Measurements from ENCODE around the gene HDX. TPM values are rescaled to one million over a fixed set of nuclear protein-coding genes. Genes with fewer than 3 reads are reported as not detected.

The HDX gene
- total and polyA plus RNA-seq, 2 donors (not counting 1 experiment from before 2014, with no cell fraction given) = 4.5 to 4.8 TPM

DNA sequence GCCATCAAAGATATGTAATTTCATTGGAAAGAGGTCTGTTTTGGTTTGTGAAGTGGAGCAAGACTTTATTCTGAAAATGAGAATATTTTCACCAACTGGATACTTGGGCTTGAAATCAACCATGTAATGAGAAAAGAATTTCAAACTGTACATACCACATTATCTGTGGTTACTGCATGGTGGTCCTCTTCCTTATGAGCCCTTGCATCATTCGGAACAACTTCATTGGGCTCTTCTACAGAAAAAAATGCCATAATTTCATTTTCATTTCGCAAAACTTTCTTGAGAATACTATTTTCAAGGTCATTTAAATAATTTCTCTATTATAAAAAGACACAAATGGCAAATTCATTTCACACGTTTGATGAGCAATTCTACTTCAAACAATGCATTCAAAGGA lies 165.6 kb downstream of the HDX start:
- no peak overlapping the region for H3K4me2 ChIP-seq (ENCODE audit: extremely low read depth, insufficient read depth, low read length)
- H3K36me3 ChIP-seq (ENCODE audit: control insufficient read depth, insufficient read depth, low read length) = no peaks in the 10 kb centered on the region
- H3K9ac ChIP-seq (ENCODE audit: insufficient read depth, low read length) = no peak overlapping the region
- H3K27ac ChIP-seq (ENCODE audit: insufficient read depth, low read length) = no peak overlapping the region
- DNase-seq (ENCODE audit: low read depth in 2 of 2) = peak in 1 of 2 donors; percentile 51
- H3K4me3 ChIP-seq (replicated peaks in 1 of 4; ENCODE audit: control extremely low read depth in 1 of 4, insufficient read depth in 1 of 4, low read depth in 3 of 4, low read length in 4 of 4) = no peak overlapping the region
- H3K79me2 ChIP-seq (ENCODE audit: control insufficient read depth, insufficient read depth, low read length) = no peaks in the 10 kb centered on the region
- H3K27me3 ChIP-seq (ENCODE audit: control insufficient read depth, insufficient read depth, low read length) = no peaks in the 10 kb centered on the region
- no peaks in the 10 kb centered on the region for H3K9me3 ChIP-seq (ENCODE audit: control insufficient read depth, insufficient read depth, low read depth, low read length)
- no peaks in the 10 kb centered on the region for H4K20me1 ChIP-seq (ENCODE audit: control insufficient read depth, extremely low read depth, insufficient read depth, low read length)
- H2AFZ ChIP-seq (ENCODE audit: low read length) = no peak overlapping the region
- H3K4me1 ChIP-seq (ENCODE audit: control insufficient read depth, extremely low read depth, insufficient read depth, low read length) = no peaks in the 10 kb centered on the region
- TF ChIP-seq, protein P1, sequence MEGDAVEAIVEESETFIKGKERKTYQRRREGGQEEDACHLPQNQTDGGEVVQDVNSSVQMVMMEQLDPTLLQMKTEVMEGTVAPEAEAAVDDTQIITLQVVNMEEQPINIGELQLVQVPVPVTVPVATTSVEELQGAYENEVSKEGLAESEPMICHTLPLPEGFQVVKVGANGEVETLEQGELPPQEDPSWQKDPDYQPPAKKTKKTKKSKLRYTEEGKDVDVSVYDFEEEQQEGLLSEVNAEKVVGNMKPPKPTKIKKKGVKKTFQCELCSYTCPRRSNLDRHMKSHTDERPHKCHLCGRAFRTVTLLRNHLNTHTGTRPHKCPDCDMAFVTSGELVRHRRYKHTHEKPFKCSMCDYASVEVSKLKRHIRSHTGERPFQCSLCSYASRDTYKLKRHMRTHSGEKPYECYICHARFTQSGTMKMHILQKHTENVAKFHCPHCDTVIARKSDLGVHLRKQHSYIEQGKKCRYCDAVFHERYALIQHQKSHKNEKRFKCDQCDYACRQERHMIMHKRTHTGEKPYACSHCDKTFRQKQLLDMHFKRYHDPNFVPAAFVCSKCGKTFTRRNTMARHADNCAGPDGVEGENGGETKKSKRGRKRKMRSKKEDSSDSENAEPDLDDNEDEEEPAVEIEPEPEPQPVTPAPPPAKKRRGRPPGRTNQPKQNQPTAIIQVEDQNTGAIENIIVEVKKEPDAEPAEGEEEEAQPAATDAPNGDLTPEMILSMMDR (conservative IDR thresholded peaks at IDR 0.05 in 1 of 2, IDR thresholded peaks at IDR 0.05 in 1 of 2; ENCODE audit: low read depth in 1 of 2, low read length in 2 of 2) = no peak
- TF ChIP-seq EZH2 (IDR thresholded peaks at IDR 0.05; ENCODE audit: low read length, missing control alignments) = no peak

GRCh38 chrX:84335121-84335520 lies 167.1 kb downstream of the HDX start:
- peak in 1 of 2 donors; percentile 10 for DNase-seq (ENCODE audit: low read depth in 2 of 2)
- no peaks in the 10 kb centered on the region for H4K20me1 ChIP-seq (ENCODE audit: control insufficient read depth, extremely low read depth, insufficient read depth, low read length)
- H3K9ac ChIP-seq (ENCODE audit: insufficient read depth, low read length) = no peak overlapping the region
- no peak overlapping the region for H3K4me3 ChIP-seq (replicated peaks in 1 of 4; ENCODE audit: control extremely low read depth in 1 of 4, insufficient read depth in 1 of 4, low read depth in 3 of 4, low read length in 4 of 4)
- no peaks in the 10 kb centered on the region for H3K27me3 ChIP-seq (ENCODE audit: control insufficient read depth, insufficient read depth, low read length)
- TF ChIP-seq EZH2 (IDR thresholded peaks at IDR 0.05; ENCODE audit: low read length, missing control alignments) = no peak
- TF ChIP-seq, protein P1 (conservative IDR thresholded peaks at IDR 0.05 in 1 of 2, IDR thresholded peaks at IDR 0.05 in 1 of 2; ENCODE audit: low read depth in 1 of 2, low read length in 2 of 2) = no peak
- no peak overlapping the region for H3K27ac ChIP-seq (ENCODE audit: insufficient read depth, low read length)
- H3K4me2 ChIP-seq (ENCODE audit: extremely low read depth, insufficient read depth, low read length) = no peak overlapping the region
- no peaks in the 10 kb centered on the region for H3K36me3 ChIP-seq (ENCODE audit: control insufficient read depth, insufficient read depth, low read length)
- no peak overlapping the region for H2AFZ ChIP-seq (ENCODE audit: low read length)
- no peaks in the 10 kb centered on the region for H3K79me2 ChIP-seq (ENCODE audit: control insufficient read depth, insufficient read depth, low read length)
- no peaks in the 10 kb centered on the region for H3K4me1 ChIP-seq (ENCODE audit: control insufficient read depth, extremely low read depth, insufficient read depth, low read length)
- no peaks in the 10 kb centered on the region for H3K9me3 ChIP-seq (ENCODE audit: control insufficient read depth, insufficient read depth, low read depth, low read length)

DNA sequence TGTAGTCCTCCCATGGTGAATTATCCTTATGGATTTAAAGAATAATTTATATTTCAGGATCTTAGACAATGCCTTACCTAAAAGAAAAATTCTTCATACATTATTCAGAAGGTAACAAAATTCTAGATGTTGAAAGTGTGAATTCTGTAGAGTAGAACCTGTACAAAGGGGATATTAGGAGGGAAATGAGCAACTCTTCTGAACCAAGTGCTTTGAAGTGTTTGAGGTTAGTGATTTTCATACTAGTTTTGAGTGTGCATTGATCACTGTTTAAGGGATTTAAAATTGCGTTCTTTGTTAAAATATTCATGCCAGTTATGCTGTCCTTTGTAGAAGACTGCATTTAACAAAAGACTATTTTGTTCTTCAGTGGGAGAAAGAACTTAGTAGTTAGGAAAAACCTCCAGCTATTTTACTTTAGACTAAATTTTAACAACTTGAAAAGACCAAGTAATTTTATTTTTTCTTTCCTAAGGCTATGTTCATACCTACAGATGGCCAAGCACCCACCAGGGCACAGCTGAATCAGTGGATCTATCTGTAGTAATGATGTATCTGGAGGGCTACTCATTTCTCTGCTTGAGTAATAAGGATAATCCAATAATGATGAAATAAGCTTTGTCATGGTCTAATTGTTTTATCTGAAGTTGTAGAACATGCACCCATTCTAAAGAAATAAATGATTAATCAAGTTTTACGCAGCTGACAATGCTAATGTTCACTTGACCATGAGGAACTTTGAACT lies 180.0 kb downstream of the HDX start:
- DNase-seq (ENCODE audit: low read depth in 2 of 2) = no peak
- Histone ChIP-seq H4K20me1 (ENCODE audit: control insufficient read depth, extremely low read depth, insufficient read depth, low read length) (no peaks in the 10 kb centered on the region), H3K27me3 (ENCODE audit: control insufficient read depth, insufficient read depth, low read length) (no peaks in the 10 kb centered on the region), H3K4me2 (ENCODE audit: extremely low read depth, insufficient read depth, low read length) (no peak overlapping the region), H3K4me1 (ENCODE audit: control insufficient read depth, extremely low read depth, insufficient read depth, low read length) (no peaks in the 10 kb centered on the region), H3K9me3 (ENCODE audit: control insufficient read depth, insufficient read depth, low read depth, low read length) (no peaks in the 10 kb centered on the region), H3K79me2 (ENCODE audit: control insufficient read depth, insufficient read depth, low read length) (no peaks in the 10 kb centered on the region), H3K36me3 (ENCODE audit: control insufficient read depth, insufficient read depth, low read length) (no peaks in the 10 kb centered on the region), H2AFZ (ENCODE audit: low read length) (no peak overlapping the region), H3K27ac (ENCODE audit: insufficient read depth, low read length) (no peak overlapping the region), H3K9ac (ENCODE audit: insufficient read depth, low read length) (no peak overlapping the region), H3K4me3 (replicated peaks in 1 of 4; ENCODE audit: control extremely low read depth in 1 of 4, insufficient read depth in 1 of 4, low read depth in 3 of 4, low read length in 4 of 4) (no peak overlapping the region)
- no peak for TF ChIP-seq EZH2 (IDR thresholded peaks at IDR 0.05; ENCODE audit: low read length, missing control alignments)
- TF ChIP-seq, protein P1 (conservative IDR thresholded peaks at IDR 0.05 in 1 of 2, IDR thresholded peaks at IDR 0.05 in 1 of 2; ENCODE audit: low read depth in 1 of 2, low read length in 2 of 2) = no peak
